ENCODE results near the gene TP73.

GRCh38 chr1:3657578-3658230 lies 5.4 kb downstream of the TP73 start:
- TF ChIP-seq ZNF274 (IDR thresholded peaks at IDR 0.05; ENCODE audit: low read depth, low read length) (no peak), YY1 (IDR thresholded peaks at IDR 0.05; ENCODE audit: insufficient read depth, insufficient read length) (no peak)
